T-helper 1 cell treated with Interleukin-12 subunit alpha and Interleukin-12 subunit beta and Interleukin-4 antibody, amounts not matched to agents 30 μg/mL and 1 μg/mL, for 36 hours (primary cell): ENCODE measurements around the gene TSPAN9.

ENCODE experiments used
- H3K27ac Mint-ChIP-seq: one replicate; pipeline ENCODE4 v1.8.0; 2021; ENCODE audit warnings: mild to moderate bottlenecking, mixed read lengths
- H3K27me3 Mint-ChIP-seq: one replicate; pipeline ENCODE4 v1.8.0; 2021; ENCODE audit warnings: low read depth, mixed read lengths
- H3K36me3 Mint-ChIP-seq: one replicate; pipeline ENCODE4 v1.8.0; 2021; ENCODE audit warnings: low read depth, mixed read lengths
- H3K4me1 Mint-ChIP-seq: one replicate; pipeline ENCODE4 v1.8.0; 2021; ENCODE audit warnings: low read depth, mixed read lengths
- H3K4me3 Mint-ChIP-seq: one replicate; pipeline ENCODE4 v1.8.0; 2021; ENCODE audit warnings: mild to moderate bottlenecking, moderate library complexity, mixed read lengths
- H3K9me3 Mint-ChIP-seq: one replicate; pipeline ENCODE4 v1.8.0; 2021; ENCODE audit warnings: mixed read lengths

The TSPAN9 gene

DNA sequence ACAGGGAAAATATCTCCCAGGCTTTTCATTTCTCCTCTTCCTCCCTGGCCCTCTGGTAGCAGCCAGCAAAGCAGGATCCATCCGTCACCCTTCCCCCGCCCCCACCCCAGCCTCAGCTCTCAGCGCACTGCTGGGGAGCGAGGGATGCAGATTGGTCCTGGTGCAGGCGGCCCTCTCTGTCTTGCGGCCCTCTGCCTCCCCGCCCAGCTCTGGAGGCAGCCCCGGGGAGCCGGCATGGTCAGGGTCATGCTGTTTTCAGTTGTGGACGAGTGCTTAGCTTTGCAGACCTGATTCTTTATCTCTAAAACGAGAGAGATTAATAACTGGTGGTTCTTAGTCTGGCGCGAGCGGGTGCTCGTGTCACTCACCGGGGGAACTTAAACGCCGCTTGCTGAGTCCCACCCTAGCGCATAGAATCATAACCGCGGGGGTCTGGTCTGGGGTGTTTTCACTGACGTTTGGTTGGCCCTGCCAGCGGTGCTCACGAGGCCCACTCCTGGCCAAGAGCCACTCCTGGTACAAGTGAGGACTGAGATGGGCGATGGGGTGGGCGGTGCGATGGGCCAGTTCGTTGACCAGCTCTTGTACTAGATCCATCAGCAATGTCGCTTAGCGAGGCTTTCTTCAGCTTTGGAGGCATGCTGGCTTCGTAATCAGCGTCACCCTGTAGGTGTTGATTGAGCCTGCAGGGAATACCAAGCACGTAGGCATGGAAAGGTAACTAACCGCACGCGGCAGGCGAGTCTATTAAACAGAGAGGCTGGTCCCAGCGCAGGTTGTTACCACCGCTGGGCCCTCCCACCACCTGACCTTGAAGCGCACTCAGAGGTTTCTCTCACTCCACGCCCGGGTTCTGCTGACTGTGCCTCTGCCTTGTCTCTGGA is 95.2 kb downstream of the TSPAN9 start:
- Mint-ChIP-seq H3K9me3 (no peaks in the 10 kb centered on the region), H3K27ac (no peak overlapping the region), H3K27me3 (no peaks in the 10 kb centered on the region), H3K4me3 (no peak overlapping the region), H3K36me3 (no peaks in the 10 kb centered on the region), H3K4me1 (no peaks in the 10 kb centered on the region)

DNA sequence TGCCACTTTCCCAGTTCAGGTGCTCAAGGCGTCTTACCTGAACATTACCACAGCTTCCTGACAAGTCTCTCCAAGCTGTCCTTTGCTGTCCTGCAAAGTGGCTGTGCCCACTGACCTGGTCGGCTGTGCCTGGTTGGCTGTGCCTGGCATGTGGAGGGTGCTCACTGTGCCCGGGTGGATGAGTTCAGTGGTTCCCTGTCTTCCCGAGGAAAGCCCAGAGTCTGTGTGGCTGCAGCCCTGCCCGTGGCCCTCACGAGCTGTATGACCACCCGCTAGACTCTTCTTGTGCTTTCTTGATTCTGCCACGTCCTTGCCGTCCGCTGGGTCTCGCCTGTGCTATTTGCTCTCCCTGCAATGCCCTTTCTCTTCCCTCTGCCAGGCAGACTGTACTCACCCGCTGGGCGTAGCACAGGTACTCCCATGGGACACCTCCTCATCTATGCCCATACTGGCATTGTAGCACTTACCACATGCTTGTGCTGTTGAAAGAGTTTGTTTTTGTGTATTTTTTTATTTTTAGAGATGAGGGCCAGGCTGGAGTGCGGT is 95.9 kb downstream of the TSPAN9 start:
- Mint-ChIP-seq H3K27ac (no peak overlapping the region), H3K9me3 (no peaks in the 10 kb centered on the region), H3K36me3 (no peaks in the 10 kb centered on the region), H3K27me3 (no peaks in the 10 kb centered on the region), H3K4me1 (no peaks in the 10 kb centered on the region), H3K4me3 (no peak overlapping the region)

DNA sequence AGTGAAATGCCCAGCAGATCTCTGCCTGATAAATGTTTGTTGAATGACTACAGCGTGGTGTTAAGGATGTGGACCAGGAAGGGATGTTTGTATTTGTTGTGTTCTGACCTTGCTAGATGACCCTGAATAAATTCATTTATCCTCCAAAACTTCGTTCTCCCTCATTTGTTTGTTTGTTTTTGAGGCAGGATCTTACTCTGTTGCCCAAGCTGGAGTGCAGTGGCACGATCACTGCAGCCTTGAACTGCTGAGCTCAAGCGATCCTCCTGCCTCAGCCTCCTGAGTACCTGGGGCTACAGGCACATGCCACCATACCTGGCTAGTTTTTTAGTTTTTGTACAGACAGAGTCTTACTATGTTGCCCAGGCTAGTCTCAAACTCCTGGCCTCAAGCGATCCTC is 96.7 kb downstream of the TSPAN9 start:
- H3K9me3 Mint-ChIP-seq = no peaks in the 10 kb centered on the region
- H3K27me3 Mint-ChIP-seq = no peaks in the 10 kb centered on the region
- H3K36me3 Mint-ChIP-seq = no peaks in the 10 kb centered on the region
- H3K27ac Mint-ChIP-seq = no peak overlapping the region
- no peak overlapping the region for H3K4me3 Mint-ChIP-seq
- H3K4me1 Mint-ChIP-seq = no peaks in the 10 kb centered on the region

DNA sequence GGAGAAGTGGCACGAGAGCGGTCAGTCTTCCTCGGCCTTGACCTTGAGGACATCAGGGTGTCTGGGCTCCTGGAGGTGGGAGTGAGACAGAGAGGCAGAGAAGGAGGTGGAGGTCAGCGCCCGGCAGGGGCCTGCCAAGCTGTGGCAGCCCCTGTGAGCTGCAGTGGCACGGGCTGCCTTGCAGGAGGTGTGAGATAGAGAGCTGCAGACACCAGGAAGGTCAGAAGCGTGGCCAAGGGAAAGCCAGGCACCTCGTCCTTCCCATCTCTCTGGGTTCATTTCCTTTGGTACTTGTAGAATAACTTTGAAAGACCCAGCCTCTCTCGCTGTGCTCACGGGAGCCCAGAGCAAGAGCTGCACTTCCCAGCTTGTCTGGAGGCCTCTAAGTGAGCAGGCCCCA is 98.1 kb downstream of the TSPAN9 start:
- Mint-ChIP-seq H3K9me3 (no peaks in the 10 kb centered on the region), H3K4me1 (no peaks in the 10 kb centered on the region), H3K36me3 (no peaks in the 10 kb centered on the region), H3K27ac (no peak overlapping the region), H3K27me3 (no peaks in the 10 kb centered on the region), H3K4me3 (no peak overlapping the region)

DNA sequence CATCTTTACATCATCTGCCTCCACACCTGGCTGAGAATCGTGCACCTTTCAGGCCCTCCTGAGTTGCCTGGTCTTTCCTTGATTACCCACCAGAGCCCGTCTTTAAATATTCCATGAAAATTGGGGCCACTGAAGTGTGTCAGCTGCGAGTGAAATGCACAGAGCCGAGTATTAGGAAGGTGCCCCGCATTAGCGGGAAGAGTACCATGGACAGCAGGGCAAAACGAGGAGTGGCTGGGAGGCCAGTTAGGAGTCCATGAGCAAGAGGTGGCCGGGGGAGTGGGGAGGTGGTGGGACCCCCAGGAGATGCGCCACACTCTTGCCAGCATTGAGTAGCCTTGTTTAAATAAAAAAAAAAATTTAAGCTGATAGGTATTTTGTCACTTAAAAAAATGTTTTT is 99.6 kb downstream of the TSPAN9 start:
- Mint-ChIP-seq H3K27ac (no peak overlapping the region), H3K36me3 (no peaks in the 10 kb centered on the region), H3K4me3 (no peak overlapping the region), H3K9me3 (no peaks in the 10 kb centered on the region), H3K4me1 (no peaks in the 10 kb centered on the region), H3K27me3 (no peaks in the 10 kb centered on the region)

DNA sequence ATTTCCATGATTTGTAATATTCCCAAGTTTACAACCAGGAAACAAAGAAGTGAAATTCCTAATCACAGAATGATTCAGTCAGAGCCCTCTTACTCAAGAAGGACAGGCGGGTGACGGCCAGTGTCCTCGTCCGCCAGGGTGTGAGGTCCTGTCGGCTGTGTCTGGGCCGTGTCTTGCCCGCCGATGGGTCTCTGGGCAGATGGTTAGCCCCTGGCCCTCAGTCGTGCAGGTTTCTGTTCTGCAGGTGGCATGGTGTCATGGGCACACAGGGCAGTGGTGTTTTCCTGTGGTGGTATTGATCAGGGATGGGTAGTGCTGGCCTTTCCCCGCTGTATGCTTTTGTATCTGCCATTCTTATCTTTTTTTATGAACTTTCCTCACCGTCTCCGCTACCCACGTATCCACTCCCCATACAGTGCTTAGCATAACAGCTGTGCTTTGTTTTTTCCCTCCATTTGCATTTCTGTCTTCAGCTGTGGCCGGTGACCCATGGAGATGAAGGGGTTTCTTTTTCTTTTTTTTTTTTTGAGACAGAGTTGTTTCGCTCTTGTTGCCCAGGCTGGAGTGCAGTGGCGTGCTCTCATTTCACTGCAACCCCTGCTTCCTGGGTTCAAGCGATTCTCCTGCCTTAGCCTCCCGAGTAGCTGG is 100.7 kb downstream of the TSPAN9 start:
- Mint-ChIP-seq H3K36me3 (no peaks in the 10 kb centered on the region), H3K27ac (no peak overlapping the region), H3K9me3 (no peaks in the 10 kb centered on the region), H3K4me3 (no peak overlapping the region), H3K27me3 (no peaks in the 10 kb centered on the region), H3K4me1 (no peaks in the 10 kb centered on the region)

DNA sequence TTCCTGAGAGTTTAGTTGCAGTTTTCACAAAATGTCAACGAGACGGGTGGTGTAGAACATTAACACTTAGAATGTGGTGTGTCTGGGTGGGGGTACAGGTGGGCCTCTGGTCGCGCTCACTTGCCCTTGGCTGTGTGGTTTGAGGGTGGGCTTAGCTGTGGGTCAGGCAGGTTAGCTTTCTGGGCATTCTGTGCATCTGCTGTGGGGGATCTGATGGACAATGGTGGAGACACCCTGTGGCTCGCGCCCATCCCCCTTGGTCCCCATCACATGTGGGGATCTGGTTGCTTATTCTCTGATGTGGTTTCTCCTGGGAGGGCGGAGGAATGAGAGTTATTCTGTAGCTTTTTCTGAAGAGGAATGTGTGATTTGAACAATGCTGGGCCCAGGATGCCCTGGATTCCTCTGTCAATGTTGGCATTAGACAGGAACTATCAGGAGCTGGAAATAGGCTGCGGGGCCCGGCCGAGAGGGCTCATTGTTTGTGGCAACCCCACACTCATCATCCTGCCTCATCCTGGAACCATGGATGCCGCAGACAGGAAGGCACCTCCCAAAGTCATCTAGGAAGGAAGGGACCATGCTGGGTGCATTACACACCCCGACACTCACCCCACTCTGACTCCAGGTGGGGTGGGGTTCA is 101.6 kb downstream of the TSPAN9 start:
- Mint-ChIP-seq H3K4me3 (no peak overlapping the region), H3K4me1 (no peaks in the 10 kb centered on the region), H3K36me3 (no peaks in the 10 kb centered on the region), H3K9me3 (no peaks in the 10 kb centered on the region), H3K27ac (no peak overlapping the region), H3K27me3 (no peaks in the 10 kb centered on the region)

DNA sequence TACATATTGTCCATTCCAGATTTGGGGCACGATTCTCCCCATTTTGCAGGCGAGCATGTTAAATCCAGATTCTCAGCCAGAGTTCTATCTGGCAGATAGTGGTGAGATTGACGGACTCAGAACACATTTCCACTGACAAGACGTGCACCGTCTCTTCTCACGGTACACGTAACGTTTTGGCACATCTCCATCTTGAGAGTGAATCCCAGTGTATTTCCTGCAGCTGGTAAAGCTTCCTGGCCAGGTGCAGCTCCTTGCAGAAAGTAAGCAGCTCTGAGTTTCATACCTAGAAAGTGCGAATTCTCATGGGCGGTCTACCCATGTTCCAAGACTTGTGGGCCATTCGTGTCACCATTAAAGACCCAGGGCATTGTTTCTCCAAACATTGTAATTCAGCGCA is 102.6 kb downstream of the TSPAN9 start:
- no peak overlapping the region for H3K27ac Mint-ChIP-seq
- no peaks in the 10 kb centered on the region for H3K4me1 Mint-ChIP-seq
- no peaks in the 10 kb centered on the region for H3K36me3 Mint-ChIP-seq
- H3K9me3 Mint-ChIP-seq = no peaks in the 10 kb centered on the region
- no peak overlapping the region for H3K4me3 Mint-ChIP-seq
- no peaks in the 10 kb centered on the region for H3K27me3 Mint-ChIP-seq

DNA sequence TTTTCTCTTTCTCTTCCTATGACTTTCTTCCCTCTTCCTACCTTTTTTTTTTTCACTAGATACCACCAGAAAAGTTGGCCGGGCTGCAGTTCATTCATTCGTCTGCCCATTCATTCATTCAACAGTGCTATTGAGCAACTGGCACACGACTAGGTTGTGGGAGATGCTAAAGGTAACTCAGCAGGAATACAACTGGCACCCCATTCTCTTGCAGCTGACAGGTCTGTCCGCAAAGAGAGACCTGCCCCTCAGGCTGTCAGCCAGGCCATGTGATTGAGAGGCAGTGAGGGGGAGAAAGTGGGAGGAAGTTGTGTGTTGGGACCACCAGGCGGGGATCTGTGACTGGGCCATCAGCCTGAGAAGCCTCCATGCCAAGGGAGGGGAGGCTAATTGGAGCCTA is 105.2 kb downstream of the TSPAN9 start:
- no peaks in the 10 kb centered on the region for H3K36me3 Mint-ChIP-seq
- peaks cover 6% of the 10 kb centered on the region for H3K27me3 Mint-ChIP-seq
- H3K4me3 Mint-ChIP-seq = no peak overlapping the region
- no peaks in the 10 kb centered on the region for H3K4me1 Mint-ChIP-seq
- H3K27ac Mint-ChIP-seq = no peak overlapping the region
- no peaks in the 10 kb centered on the region for H3K9me3 Mint-ChIP-seq

DNA sequence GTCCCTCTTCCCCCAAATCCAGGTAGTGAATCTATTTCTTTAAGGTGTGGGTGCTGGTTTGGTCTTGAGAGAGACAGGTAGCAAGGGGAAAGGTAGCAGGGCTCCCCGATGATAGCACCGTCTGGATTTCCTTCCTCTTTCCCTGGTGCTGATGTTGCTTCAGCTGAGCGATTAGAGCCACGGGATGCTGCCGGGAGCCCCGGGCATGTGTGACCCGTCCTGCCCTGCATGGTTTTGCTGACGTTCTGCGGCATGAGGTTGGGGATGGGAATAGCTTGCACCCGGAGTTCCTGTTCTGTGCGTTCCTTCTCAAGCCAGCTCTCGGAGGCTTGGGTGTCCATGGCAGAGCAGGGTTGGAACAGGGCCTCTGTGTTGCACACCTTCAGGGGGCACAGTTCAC is 107.3 kb downstream of the TSPAN9 start:
- peaks cover 6% of the 10 kb centered on the region for H3K27me3 Mint-ChIP-seq
- H3K4me3 Mint-ChIP-seq = no peak overlapping the region
- H3K9me3 Mint-ChIP-seq = no peaks in the 10 kb centered on the region
- no peaks in the 10 kb centered on the region for H3K4me1 Mint-ChIP-seq
- H3K27ac Mint-ChIP-seq = no peak overlapping the region
- no peaks in the 10 kb centered on the region for H3K36me3 Mint-ChIP-seq

DNA sequence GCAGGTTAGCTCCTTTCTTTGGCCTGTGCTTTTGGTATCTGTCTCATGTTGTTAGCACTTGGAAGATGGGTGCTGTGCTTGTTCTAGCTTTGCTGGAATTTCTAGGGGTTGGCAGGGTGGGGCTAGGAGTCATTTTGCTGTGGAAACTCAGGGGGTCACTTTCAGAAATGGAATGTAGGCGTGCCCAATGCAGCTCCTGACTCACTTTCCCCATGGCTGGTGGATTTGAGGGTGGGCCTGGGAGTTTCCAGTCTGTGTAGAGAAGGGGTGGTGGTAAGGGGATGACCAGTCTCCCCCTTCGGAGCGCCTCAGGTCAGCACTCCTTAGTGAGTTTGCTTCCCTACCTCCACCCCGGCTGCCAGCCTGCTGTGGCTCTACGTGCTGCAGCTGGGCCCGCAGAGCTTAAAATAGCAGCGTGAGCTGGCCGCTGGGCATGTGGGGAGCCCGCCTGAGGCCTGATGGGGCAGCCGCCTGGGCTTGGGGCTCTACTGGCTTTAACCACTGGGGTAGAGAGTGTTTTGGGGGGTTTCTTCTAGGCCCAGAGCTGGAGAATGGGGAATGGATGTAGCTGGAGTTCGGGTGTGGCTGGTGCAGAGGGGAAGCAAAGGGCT is 108.2 kb downstream of the TSPAN9 start:
- H3K4me1 Mint-ChIP-seq = no peaks in the 10 kb centered on the region
- H3K36me3 Mint-ChIP-seq = no peaks in the 10 kb centered on the region
- H3K4me3 Mint-ChIP-seq = no peak overlapping the region
- H3K9me3 Mint-ChIP-seq = no peaks in the 10 kb centered on the region
- H3K27ac Mint-ChIP-seq = no peak overlapping the region
- H3K27me3 Mint-ChIP-seq = peaks cover 6% of the 10 kb centered on the region

DNA sequence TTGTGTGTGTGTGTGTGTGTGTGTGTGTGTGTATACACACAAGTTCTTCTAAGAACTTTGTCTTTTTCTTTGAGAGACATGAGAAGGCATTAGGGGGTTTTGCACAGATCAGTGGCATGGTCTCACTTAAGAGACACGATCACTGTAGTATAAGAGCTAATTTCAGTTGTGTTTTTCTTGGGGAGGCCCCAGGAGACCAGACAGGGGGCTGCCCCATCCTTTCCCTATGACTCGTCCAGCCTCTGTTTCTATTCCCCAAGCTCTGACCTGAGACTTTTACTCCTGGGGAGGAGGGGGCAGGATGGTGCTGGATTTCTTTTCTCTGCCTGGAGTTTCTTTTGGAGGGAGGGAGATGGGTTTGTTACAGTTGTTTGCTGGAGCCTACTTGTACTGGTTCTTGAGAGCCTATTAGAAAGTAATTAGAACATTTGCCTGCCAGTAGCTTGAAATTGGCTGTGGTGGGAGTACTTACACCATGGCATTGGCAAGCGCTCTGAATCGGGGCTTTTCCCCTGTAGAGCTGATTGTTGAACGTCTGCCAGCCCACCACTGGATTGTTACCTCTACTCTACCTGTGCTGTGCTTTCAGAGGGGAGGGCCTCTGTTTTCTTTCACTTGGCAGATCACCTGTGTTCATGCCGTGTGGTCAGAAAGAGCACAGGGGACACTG is 109.5 kb downstream of the TSPAN9 start:
- H3K9me3 Mint-ChIP-seq = no peaks in the 10 kb centered on the region
- H3K36me3 Mint-ChIP-seq = no peaks in the 10 kb centered on the region
- no peak overlapping the region for H3K27ac Mint-ChIP-seq
- H3K27me3 Mint-ChIP-seq = peaks cover 6% of the 10 kb centered on the region
- H3K4me1 Mint-ChIP-seq = no peaks in the 10 kb centered on the region
- no peak overlapping the region for H3K4me3 Mint-ChIP-seq

DNA sequence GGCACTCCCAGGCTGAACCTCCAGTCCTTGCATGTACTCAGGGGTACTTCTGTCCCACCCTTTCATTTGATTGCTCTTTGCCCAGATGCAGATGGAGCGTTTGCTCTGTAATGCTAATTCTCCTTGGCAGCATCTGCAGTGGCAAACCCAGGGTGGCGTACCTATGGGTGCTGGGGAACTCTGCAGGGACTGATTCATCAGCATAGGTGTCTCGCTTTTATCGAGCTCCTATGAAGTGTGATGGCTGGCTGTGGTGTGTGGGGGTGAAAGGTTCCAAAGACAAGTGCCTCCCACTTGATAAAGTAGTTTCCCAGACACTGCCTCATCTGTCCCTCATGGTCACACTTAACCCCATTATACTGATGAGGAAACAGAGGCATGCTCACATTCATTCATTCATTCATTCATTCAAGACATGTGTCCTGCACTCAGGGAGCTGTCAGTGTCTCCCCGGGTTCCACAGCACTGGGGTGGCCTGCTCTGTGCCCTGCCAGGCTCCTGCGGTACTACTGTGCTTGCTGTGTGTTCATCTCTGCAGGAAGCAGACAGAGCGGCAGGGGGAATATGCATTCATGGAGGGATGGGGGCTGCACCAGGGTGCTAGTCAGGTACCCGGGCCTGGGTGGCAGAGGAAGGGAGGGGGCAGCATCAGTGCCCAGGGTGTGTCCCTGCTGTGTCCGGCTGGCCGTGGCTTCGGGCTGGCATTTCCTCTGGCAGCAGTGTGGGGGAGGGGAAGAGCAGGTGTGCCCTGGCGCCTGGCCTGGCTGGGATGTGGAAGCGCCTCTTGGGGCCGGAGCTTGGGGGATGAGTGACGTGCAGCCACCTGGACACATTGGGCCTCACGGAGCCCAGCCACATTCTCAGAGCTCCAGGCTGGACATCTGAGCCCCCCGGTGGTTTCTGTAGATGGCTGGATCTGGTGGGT is 110.9 kb downstream of the TSPAN9 start:
- Mint-ChIP-seq H3K4me1 (no peaks in the 10 kb centered on the region), H3K36me3 (no peaks in the 10 kb centered on the region), H3K4me3 (no peak overlapping the region), H3K9me3 (no peaks in the 10 kb centered on the region), H3K27ac (no peak overlapping the region), H3K27me3 (peaks cover 6% of the 10 kb centered on the region)
